Stomach (tissue), 4 donors: ENCODE results near the gene KCNG3.

Experiments
- CTCF ChIP-seq, 7 experiments: fragments of 450-650 bp in 4 of 7; fragments of 200-600 bp in 3 of 7; sonication (generic) in 3 of 7; IDR thresholded peaks; one replicate each; pipeline ENCODE4 v1.5.1; 2016 to 2019; ENCODE audit warnings: antibody characterized with exemption in 7 of 7, control low read depth in 2 of 7, mild to moderate bottlenecking in 1 of 7
- EP300 ChIP-seq: sonication (generic); formaldehyde crosslinking; IDR thresholded peaks from one replicate; pipeline ENCODE4 v1.6.1; 2017; ENCODE audit warnings: antibody characterized with exemption
- POLR2AphosphoS5 ChIP-seq, 3 donors: sonication (generic); formaldehyde crosslinking; IDR thresholded peaks; one replicate each; pipeline ENCODE4 v1.6.1; 2016; ENCODE audit warnings: antibody characterized with exemption in 3 of 3

- TF ChIP-seq CTCF (IDR thresholded peaks at IDR 0.05) (peak in 2 of 7 experiments; percentile 4 to 8), EP300 (no peak), POLR2AphosphoS5 (IDR thresholded peaks at IDR 0.05) (no peak)
Observed at GRCh38 chr2:42495234-42495581, 1.4 kb upstream of the KCNG3 start.
